Ovary (tissue), 9 donors: Measurements from ENCODE around the gene STPG3. TPM values are rescaled to one million over a fixed set of nuclear protein-coding genes. Genes with fewer than 3 reads are reported as not detected.

Experiments
- DNase-seq, 5 donors: peaks; one replicate each; pipeline ENCODE4 v3.0.0-alpha.2; 2019 to 2020
- H3K27ac ChIP-seq, 2 donors: fragments of 200-600 bp; one replicate each; pipeline versions ENCODE4 v1.5.1 to v1.8.0; 2019 to 2022
- H3K27me3 ChIP-seq: fragments of 200-600 bp; one replicate; pipeline ENCODE4 v1.8.0; 2022
- H3K36me3 ChIP-seq: fragments of 200-600 bp; sonication (generic); one replicate; pipeline ENCODE4 v1.5.1; 2019
- H3K4me1 ChIP-seq: one replicate; pipeline ENCODE4 v1.8.1; 2013; ENCODE audit warnings: mild to moderate bottlenecking, moderate library complexity; ENCODE audit not compliant: insufficient read depth
- H3K4me3 ChIP-seq: fragments of 200-600 bp; sonication (generic); one replicate; pipeline ENCODE4 v1.5.1; 2017
- H3K9me3 ChIP-seq, 2 donors: fragments of 200-600 bp in 1 of 2; sonication (generic) in 1 of 2; one replicate each; pipeline versions ENCODE4 v1.5.1 to v1.8.1; 2013 to 2019; ENCODE audit warnings: mild to moderate bottlenecking in 1 of 2, moderate library complexity in 1 of 2
- EP300 ChIP-seq: sonication (generic); formaldehyde crosslinking; IDR thresholded peaks from one replicate; pipeline ENCODE4 v1.6.1; 2017; ENCODE audit warnings: antibody characterized with exemption
- POLR2A ChIP-seq: fragments of 450-650 bp; IDR thresholded peaks from one replicate; pipeline ENCODE4 v1.6.1; 2017; ENCODE audit warnings: antibody characterized with exemption, mild to moderate bottlenecking, moderate library complexity
- WGBS, 3 donors: extraction: QIAGEN DNeasy Blood & Tissue Kit in 1 of 3; methylation state at CpG; one replicate each; pipeline versions ENCODE4 v1.1.5 to v1.1.7; 2013 to 2017; 5-methylcytosine and 5-hydroxymethylcytosine counted together
- intact Hi-C, 4 donors: fragments of 100-400 bp; cut with DNase I; formaldehyde crosslinking; loops; one replicate each; pipeline versions ENCODE4 v1.11.0 to v1.15.1; 2022 to 2023
- polyA plus RNA-seq, 2 donors: library from polyadenylated mRNA; stranded (reverse); fragments of 200-250 nt in 1 of 2; fragments of 350-450 nt in 1 of 2; fragmentation: Illumina TruSeq in 1 of 2; extraction: RNeasy Lipid Tissue Mini Kit (QIAGEN cat#74804) in 1 of 2; gene quantifications; one replicate each; pipeline ENCODE4 v1.2.3, GENCODE V29; 2013 to 2014
- total RNA-seq, 7 donors: library from RNA; depleted of rRNA in 2 of 7; stranded (reverse); fragments of >200 nt in 2 of 7; fragmentation: NEBNext Ultra II Directional in 3 of 7; extraction: Animal tissue kit (Norgen Biotek cat#: 25700) in 3 of 7; gene quantifications; one replicate each; pipeline versions ENCODE4 v1.1.0 to v1.2.4, GENCODE V29; 2016 to 2023
- TF ChIP-seq, protein P1 (sequence below), 3 donors: fragments of 450-650 bp in 2 of 3; fragments of 200-600 bp in 1 of 3; IDR thresholded peaks; one replicate each; pipeline versions ENCODE4 v1.5.1 to v1.8.0; 2016 to 2022; ENCODE audit warnings: antibody characterized with exemption in 3 of 3, mild to moderate bottlenecking in 1 of 3
- donor health status: DM: no; HTN: no; CAD: no; lungs with moderate emphysema.
- donor health status: DM: no; HTN: no; CAD: no.
- donor health status: Bipolar disorder and iron deficiency.
- donor health status: DM: yes; HTN: yes; CAD: no.
- donor health status: DM: no; HTN: no; CAD: no.
- donor health status: DM: yes; HTN: yes; CAD: no.

Gene STPG3
- total and polyA plus RNA-seq, 9 donors, result not detected

DNA sequence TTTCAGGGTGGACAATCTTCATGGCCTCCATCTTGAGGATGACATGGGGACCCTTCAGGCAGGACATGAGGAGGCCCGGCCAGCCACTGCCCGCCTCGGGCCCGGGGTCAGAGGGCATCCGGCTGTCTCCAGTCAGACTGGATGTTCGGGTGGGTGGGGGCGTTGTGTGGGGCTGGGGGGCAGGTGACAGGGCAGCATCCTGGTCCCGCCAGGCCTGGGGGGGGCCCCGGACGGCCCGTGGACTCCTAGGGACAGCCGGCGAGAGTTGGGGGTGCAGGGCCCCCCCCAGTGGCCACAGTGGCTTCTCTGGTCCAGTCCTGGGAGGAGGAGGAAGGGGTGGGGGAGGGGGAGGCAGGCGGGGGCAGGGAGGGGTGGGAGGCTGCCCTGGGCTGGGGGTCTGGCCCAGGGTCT lies 30.0 kb upstream of the STPG3 start:
- intact Hi-C loops, result loop anchor here in 1 of 4 donors (10.0 kb wide), 1 partner anchor 436 kb away; no protein-coding TSS in a partner anchor
- Histone ChIP-seq H3K9me3 (no peaks in the 10 kb centered on the region), H3K27ac (no peak overlapping the region), H3K36me3 (no peaks in the 10 kb centered on the region), H3K4me3 (no peak overlapping the region), H3K4me1 (peaks cover 11% of the 10 kb centered on the region), H3K27me3 (no peaks in the 10 kb centered on the region)
- 56 to 80% (median 67%) methylated on average over 3 to 14 of the region's 14 CpGs for WGBS, 3 donors
- TF ChIP-seq, protein P1, sequence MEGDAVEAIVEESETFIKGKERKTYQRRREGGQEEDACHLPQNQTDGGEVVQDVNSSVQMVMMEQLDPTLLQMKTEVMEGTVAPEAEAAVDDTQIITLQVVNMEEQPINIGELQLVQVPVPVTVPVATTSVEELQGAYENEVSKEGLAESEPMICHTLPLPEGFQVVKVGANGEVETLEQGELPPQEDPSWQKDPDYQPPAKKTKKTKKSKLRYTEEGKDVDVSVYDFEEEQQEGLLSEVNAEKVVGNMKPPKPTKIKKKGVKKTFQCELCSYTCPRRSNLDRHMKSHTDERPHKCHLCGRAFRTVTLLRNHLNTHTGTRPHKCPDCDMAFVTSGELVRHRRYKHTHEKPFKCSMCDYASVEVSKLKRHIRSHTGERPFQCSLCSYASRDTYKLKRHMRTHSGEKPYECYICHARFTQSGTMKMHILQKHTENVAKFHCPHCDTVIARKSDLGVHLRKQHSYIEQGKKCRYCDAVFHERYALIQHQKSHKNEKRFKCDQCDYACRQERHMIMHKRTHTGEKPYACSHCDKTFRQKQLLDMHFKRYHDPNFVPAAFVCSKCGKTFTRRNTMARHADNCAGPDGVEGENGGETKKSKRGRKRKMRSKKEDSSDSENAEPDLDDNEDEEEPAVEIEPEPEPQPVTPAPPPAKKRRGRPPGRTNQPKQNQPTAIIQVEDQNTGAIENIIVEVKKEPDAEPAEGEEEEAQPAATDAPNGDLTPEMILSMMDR (IDR thresholded peaks at IDR 0.05), result no peak
- TF ChIP-seq POLR2A (no peak), EP300 (no peak)
- no peak for DNase-seq

DNA sequence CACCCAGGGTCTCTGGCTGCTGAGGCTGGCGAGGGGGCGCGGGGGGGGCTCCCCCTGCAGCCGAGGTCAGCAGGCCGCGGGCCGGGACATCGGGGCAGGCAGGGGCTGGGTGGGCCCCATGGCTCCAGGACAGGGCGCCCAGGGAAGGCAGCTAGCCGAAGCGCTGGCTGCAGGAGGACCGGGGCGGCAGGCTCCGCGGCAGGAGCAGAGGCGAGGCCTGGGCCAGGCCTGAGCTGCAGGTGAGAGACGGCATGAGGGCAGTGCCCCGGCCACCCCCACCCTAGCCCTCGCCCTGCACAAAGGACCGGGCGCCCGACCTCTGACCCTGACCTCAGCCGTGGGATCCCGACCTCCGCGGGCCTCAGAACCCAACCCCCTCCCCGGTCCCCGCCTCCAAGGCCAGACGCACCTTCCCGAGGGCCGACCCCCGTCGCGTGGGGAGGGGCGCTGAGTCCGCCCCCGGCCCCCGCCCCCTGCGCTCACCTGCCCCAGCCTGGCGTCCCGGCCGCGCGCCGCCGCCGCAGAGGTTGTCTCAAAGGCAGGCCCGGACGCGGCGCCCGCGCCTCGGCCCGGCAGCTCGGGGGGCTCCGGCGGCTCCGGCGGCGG lies 29.5 kb upstream of the STPG3 start:
- intact Hi-C loops, result loop anchor here in 1 of 4 donors (10.0 kb wide), 1 partner anchor 437 kb away; no protein-coding TSS in a partner anchor

DNA sequence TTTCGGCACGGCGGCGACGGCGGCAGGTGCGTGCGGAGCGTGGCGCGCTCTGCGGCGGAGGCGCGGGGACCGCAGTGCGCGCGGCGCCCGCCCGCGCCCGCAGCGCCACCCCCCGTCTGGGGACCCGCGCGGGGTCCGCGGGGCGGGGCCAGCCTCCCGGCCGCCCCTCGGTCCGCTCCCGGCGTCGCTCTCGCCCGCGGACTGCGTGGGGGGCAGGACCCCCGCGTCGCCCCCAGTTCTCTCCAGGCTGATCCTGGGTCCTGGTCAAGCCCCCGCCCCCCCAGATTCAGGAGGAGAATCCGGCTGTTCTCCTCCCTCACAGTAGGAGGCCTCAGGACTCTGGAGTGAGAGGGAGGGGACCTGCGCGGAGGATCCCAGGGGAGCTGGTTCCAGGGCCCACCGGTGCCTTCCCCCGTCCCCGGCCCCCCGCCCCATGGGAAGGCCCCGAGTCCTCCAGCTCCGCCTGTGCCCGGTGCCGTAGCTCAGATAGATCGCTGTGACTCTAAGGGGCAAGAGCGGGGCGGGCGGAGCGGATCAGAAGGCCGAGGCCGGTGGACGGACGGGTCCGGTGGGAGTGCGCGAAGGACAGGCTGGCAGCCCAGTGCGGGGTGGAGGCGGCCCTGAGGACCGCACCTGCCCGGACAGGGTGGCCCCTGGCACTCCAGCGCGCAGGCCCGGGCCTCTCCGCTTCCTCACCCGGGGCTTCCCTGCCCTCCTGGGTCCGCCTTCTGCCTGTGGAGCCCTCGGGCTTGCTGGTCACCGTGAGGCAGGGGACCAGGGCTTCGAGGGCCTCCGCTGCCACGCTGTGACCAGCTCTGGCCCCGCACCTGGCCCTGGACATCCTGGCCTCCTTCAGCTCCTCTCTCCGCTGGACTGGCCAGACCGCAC lies 28.7 kb upstream of the STPG3 start, which contains the start of gene RNF208:
TSS of gene RNF208 (minus strand) at position 51 of the 888 bp plus-strand sequence. CDS start 1,028 bp downstream, outside the sequence.
- intact Hi-C loops, result loop anchor here in 1 of 4 donors (10.0 kb wide), 1 partner anchor 438 kb away; no protein-coding TSS in a partner anchor
- peak in 1 of 5 donors; percentile 49 for DNase-seq
- Histone ChIP-seq H3K4me1 (peaks cover 11% of the 10 kb centered on the region), H3K4me3 (peak within 1 kb of the TSS; percentile 47), H3K27ac (peak within 1 kb of the TSS in 1 of 2 donors; percentile 62), H3K9me3 (no peaks in the 10 kb centered on the region), H3K27me3 (no peaks in the 10 kb centered on the region), H3K36me3 (no peaks in the 10 kb centered on the region)
- TF ChIP-seq, protein P1 (IDR thresholded peaks at IDR 0.05), result no peak
- no peak for TF ChIP-seq POLR2A
- no peak for TF ChIP-seq EP300
- 3 to 13% (median 5%) methylated on average over 39 to 88 of the region's 88 CpGs for WGBS, 3 donors

More for the DNA sequence above, 29.5 kb upstream of the STPG3 start:
- peak overlapping the region; percentile 35 for H3K4me3 ChIP-seq
- no peaks in the 10 kb centered on the region for H3K27me3 ChIP-seq
- no peak overlapping the region for H3K27ac ChIP-seq
- WGBS, 3 donors, result 5 to 8% (median 8%) methylated on average over 19 to 61 of the region's 61 CpGs
- no peak for DNase-seq
- H3K9me3 ChIP-seq, result no peaks in the 10 kb centered on the region
- no peaks in the 10 kb centered on the region for H3K36me3 ChIP-seq
- H3K4me1 ChIP-seq, result peaks cover 11% of the 10 kb centered on the region
- TF ChIP-seq, protein P1 (IDR thresholded peaks at IDR 0.05), result no peak
- TF ChIP-seq EP300 (no peak), POLR2A (no peak)

DNA sequence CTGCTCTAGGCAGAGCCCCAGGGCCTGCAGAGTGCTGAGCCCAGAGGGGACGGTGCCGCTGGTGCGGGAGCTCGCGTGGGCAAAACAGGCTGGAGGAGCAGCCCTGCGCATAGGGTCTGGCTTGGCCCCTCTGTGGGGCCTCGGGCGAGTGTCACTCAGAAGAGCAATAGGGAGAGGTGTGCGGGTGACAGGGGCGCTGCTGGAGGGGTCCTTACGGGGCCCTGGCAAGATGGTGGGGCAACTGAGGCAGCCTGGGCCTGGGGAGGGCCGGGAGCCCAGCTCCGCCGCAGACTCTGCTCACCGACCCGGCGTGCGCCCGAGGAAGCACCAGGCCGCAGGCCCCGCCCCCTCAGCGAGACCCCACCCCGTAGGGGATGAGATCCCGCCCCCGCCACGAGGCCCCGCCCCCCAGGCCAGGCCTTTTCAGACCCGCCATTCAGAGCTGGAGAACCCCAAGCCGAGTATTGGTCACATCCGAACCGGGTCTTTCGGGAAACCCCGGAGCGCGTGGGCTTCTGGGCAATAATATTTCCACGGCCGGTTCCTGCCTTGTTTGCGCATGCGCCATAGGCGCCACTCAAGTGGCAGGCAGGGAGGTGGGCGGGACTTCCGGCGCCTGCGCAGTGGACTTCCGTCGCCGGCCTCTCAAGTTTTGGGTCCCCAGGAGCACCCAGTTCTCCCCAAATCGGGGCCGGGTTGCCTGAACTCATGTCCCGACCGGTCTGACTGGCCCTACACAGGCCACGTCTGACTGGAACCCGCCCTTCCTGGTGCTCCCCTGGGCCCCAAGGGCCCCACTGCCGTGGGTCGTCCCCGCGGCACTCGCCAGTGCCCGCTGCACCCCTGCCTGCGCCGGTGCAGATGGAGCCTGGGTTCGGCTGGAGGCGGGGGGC lies 27.8 kb upstream of the STPG3 start:
- no peaks in the 10 kb centered on the region for H3K9me3 ChIP-seq
- peak overlapping the region; percentile 50 for H3K4me3 ChIP-seq
- H3K36me3 ChIP-seq, result no peaks in the 10 kb centered on the region
- peaks cover 6% of the 10 kb centered on the region for H3K4me1 ChIP-seq
- TF ChIP-seq EP300 (no peak), POLR2A (peak; percentile 26)
- TF ChIP-seq, protein P1 (IDR thresholded peaks at IDR 0.05), result no peak
- intact Hi-C loops, result loop anchor here in 1 of 4 donors (10.0 kb wide), 1 partner anchor 439 kb away; no protein-coding TSS in a partner anchor
- peak overlapping the region in 1 of 2 donors; percentile 62 for H3K27ac ChIP-seq
- peaks cover 3% of the 10 kb centered on the region for H3K27me3 ChIP-seq
- DNase-seq, result peak; percentile 98
- 1% methylated on average over 36 to 63 of the region's 63 CpGs for WGBS, 3 donors
